GM21447 (cell line): ENCODE results near the gene NAGS.
"Not testable (repeated sequence)": the region's sequence is repeated elsewhere in the genome, so short reads cannot be mapped to it uniquely, and the experiment has no call there.

Experiments
- ATAC-seq: cut with Tn5 transposase; IDR thresholded peaks from one replicate; pipeline ENCODE4 v1.9.1; 2021; ENCODE audit not compliant: unreplicated experiment

The NAGS gene

DNA sequence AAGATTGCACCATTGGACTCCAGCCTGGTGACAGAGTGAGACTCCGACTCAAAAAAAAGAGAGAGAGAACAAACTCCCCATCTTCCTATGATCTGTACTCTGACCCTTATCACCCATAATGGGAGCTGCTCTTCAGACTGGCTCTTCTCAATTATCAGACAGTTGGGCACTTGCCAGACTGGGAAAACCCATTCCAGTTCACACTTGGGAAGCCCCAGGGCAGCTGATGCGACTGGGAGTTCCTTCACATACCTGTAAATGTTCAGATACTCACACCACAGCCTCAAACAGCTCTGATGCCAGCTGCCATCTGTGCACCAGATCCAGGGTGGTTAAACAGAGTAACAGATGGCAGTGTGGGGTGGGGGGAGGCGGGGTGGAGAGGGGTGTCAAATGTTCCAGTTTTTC, 34.2 kb downstream of the NAGS start:
- no peak for ATAC-seq

DNA sequence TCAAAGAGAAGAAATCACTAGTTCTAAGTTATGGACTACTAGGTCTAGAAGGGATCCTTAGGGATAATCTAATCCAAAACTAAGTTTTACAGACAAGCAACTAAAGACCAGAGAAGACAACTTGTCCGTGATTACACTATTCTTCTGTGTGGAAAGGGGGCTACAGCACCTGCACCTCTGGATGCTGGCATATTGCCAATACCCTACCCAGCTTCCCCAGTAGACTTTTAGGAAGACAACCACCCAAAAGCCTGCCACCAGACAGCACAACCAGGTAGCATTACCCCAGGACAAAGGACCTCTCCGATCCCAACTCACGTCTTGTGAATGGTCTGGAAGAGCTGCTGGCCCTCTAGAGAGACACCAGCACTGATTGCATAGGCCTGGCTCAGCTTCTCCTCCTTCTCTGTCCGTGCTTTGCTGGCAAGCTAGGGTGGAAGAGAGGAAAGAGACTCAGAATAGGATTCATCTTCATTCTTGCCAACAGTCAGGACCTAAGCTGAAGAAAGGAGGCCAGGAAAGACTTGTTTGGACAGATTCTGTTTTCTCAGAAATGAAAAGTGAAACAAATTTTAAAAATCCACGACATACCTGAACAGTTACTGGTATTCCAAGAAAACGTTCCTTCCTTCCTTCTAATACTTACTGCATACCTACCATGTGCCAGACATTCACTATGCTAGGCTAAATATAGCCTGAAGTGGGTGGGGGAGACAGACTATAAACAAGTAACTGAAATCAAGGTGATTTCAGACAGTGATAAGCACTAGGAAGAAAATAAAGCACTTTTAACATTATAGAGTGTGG, 35.6 kb downstream of the NAGS start:
- ATAC-seq = no peak

DNA sequence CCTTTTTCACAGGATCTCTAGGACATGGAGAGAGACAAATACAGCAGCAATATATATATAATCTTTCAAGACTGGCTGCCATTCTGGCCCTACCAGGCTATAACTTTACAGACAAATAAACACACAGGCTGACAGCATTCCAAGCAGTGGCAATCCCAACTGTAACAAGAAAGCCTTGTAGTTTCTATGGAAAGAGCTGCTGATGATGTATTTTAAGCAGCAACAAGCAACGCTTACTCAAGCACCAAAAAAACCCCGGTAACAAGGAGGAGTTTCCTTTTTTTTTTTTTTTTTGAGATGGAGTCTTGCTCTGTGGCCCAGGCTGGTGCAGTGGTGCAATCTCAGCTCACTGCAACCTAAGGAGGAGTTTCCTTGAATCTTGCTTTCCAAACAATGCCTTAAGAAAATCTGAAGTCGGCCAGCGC, 38.9 kb downstream of the NAGS start:
- no peak for ATAC-seq

DNA sequence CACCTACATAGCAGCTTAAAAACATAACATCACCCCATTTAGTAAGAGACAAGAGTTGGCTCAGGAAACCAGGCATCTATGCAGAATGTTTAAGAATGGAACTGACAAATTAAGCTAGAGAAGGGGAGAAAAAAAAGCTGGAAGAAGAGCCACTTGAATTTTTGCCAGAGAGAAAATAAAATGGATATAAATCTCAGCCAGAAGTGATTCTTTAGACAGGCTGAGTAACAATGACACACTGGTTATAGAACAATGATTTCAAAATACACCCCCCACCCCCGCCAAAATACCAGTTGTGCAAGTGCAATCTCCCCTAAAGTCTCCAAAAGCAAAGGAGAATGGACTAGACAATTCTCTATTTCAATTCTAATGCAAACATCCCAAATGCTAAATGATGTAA, 39.6 kb downstream of the NAGS start:
- no peak for ATAC-seq

DNA sequence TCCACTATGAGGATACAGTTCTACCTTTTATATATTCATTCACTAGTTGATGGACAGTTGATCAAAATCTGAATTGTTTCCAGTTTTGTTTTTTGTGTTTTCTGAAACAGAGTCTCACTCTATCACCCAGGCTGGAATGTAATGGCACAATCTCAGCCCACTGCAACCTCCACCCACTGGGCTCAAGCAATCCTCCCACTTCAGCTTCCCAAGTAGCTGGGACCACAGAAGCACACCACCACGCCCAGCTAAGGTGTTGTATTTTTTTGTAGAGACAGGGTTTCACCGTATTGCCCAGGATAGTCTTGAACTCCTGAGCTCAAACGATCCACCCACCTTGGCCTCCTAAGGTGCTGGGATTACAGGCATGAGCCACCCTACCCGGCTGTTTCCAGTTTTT, 41.1 kb downstream of the NAGS start:
- no peak for ATAC-seq

DNA sequence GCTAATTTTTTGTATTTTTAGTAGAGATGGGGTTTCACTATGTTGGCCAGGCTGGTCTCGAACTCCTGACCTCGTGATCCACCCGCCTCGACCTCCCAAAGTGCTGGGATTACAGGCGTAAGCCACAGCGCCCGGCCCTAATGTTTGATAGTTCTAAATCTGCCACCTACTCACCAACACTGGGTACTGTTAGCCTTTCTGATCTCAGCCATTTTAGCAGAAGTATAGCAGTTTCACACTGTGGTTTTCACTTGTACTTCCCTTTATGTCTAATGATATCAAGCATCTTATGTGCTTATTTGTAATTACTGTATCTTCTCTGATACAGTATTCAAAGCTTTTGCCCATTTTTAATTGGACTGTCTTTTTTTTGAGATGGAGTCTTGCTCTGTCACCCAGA, 42.5 kb downstream of the NAGS start:
- ATAC-seq = not testable (repeated sequence)

DNA sequence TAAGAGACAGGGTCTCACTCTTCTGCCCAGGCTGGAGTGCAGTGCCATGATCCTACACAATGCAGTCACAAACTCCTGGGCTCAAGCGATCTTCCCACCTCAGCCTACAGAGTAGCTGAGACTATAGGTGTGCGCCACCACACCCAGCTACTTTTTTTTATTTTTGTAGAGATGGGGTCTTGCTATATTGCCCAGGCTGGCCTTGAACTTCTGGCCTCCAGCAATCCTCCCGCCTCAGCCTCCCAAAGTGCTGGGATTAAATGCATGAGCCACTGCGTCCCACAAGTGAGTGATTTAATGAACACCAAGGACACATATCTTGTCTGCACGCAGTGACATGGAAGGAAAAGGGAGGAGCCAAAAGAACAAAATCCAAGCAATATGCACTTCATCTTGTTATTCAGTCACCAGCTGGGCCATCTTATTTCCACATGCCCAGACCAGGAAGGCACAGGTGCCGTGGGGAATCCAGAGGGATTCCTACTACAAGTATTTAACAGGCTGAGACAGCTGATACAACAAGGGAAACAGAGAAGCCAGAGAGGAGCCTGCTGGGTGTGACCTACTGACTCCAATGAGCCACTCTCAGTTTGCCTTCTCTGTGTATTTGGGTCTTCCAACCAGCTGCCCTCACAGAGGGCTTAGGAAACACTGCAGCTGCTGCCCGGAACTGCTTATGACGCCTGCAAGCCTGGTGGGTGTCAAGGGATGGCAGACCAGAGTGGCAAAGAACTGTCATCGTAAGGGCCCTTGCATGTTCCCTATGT, 45.1 kb downstream of the NAGS start:
- no peak for ATAC-seq

DNA sequence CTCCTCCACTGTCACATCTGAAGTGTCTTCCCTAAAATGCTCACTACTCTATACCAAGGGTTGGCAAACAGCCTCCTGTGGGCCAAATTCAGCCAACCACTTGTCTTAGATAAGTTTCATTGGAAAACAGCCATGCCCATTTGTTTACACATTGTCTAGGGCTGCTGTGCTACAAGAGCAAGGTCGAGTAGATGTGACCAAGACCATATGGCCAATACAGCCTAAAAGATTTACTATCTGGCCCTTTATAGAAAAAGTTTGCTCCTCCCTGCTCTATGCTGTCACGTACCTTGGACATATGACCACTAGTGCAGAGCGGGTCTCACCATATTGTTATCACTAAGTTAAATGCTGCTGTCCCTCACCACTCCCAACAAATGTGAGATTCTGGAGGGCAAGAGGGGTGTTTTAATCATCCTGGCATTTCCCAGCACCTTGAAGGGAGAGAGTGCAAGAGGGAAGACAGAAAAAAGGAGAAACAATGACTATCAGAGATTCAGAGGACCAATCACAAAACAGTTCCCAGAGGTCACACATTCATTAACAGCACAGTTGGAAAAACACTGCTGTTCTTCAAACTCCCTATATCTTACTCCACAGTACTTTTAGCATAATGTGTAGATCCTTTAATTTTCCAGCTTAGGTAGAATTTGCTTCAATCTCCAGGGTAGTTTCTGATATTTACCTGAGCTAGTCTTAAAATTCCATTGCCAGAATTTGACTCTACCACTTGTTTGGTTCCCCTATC, 48.9 kb downstream of the NAGS start:
- ATAC-seq = no peak
